Muscle layer of colon (tissue), 2 donors: ENCODE measurements around the gene MUC12.

ENCODE experiments used
- H3K27ac ChIP-seq: one replicate; pipeline ENCODE4 v1.7.0; 2013; ENCODE audit warnings: low read depth, mild to moderate bottlenecking, low read length, moderate library complexity
- H3K27me3 ChIP-seq, 2 donors: one replicate each; pipeline ENCODE4 v1.7.0; 2013; ENCODE audit warnings: low read length in 2 of 2, mild to moderate bottlenecking in 2 of 2; ENCODE audit not compliant: insufficient read depth in 2 of 2, control insufficient read depth in 1 of 2
- H3K36me3 ChIP-seq: one replicate; pipeline ENCODE4 v1.7.0; 2013; ENCODE audit warnings: mild to moderate bottlenecking, low read length; ENCODE audit not compliant: insufficient read depth
- H3K4me1 ChIP-seq: one replicate; pipeline ENCODE4 v1.7.0; 2013; ENCODE audit warnings: mild to moderate bottlenecking, low read length; ENCODE audit not compliant: insufficient read depth
- H3K4me3 ChIP-seq, 2 donors: one replicate each; pipeline ENCODE4 v1.7.0; 2013; ENCODE audit warnings: low read length in 2 of 2, low read depth in 1 of 2, mild to moderate bottlenecking in 1 of 2, moderate library complexity in 1 of 2
- H3K9ac ChIP-seq: one replicate; pipeline ENCODE4 v1.7.0; 2013; ENCODE audit warnings: low read length
- H3K9me3 ChIP-seq: one replicate; pipeline ENCODE4 v1.7.0; 2013; ENCODE audit warnings: mild to moderate bottlenecking, low read length
- donor health status: abdominal sarcoma.
- donor health status: Adenocarcinoma of cecum.

MUC12 gene

GRCh38 chr7:100946111-100946510 lies 23.3 kb upstream of the MUC12 start:
- H3K27me3 ChIP-seq, result peaks cover 0 to 24% of the 10 kb centered on the region in 2 donors
- no peaks in the 10 kb centered on the region for H3K9me3 ChIP-seq

DNA sequence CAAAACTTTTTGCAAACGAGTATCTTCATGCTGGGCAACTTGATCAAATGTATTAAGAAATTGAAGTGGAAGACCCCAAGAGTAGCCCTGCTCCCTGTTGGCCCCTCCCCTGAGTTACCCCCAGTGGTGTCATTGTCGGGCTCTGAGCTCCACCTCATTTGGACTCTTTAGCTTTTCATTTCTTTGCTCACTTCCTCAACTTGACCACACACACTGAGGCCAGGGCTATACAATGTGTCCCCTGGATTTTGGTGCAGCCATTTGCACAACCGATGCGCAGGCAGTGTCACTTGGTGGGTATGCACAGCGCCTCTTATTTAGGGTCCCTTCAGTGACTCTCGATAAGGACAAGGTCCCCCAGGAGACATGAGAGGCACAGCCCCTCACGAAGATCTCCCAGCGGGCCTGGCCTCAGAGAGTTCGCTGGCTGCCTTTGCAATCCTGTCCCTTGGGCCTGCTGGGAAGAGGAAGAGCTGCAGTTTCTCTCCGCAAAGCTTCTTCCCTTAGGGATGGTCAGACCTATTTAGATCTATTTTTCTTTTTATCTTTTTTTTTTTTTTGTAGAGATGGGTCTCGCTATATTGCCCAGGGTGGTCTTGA lies 22.5 kb upstream of the MUC12 start:
- Histone ChIP-seq H3K9me3 (no peaks in the 10 kb centered on the region), H3K4me1 (peaks cover 8% of the 10 kb centered on the region), H3K9ac (no peak overlapping the region), H3K4me3 (no peak overlapping the region), H3K27me3 (peaks cover 0 to 32% of the 10 kb centered on the region in 2 donors), H3K27ac (no peak overlapping the region), H3K36me3 (no peaks in the 10 kb centered on the region)

More at GRCh38 chr7:100946111-100946510, 23.3 kb upstream of the MUC12 start:
- Histone ChIP-seq H3K4me1 (peaks cover 8% of the 10 kb centered on the region), H3K36me3 (no peaks in the 10 kb centered on the region), H3K9ac (no peak overlapping the region), H3K27ac (no peak overlapping the region), H3K4me3 (no peak overlapping the region)

- H3K4me1 ChIP-seq, result peaks cover under 1% of the 10 kb centered on the region
- no peak overlapping the region for H3K4me3 ChIP-seq
- H3K27me3 ChIP-seq, result peaks cover 0 to 37% of the 10 kb centered on the region in 2 donors
Observed at GRCh38 chr7:100947792-100948191, 21.6 kb upstream of the MUC12 start.

DNA sequence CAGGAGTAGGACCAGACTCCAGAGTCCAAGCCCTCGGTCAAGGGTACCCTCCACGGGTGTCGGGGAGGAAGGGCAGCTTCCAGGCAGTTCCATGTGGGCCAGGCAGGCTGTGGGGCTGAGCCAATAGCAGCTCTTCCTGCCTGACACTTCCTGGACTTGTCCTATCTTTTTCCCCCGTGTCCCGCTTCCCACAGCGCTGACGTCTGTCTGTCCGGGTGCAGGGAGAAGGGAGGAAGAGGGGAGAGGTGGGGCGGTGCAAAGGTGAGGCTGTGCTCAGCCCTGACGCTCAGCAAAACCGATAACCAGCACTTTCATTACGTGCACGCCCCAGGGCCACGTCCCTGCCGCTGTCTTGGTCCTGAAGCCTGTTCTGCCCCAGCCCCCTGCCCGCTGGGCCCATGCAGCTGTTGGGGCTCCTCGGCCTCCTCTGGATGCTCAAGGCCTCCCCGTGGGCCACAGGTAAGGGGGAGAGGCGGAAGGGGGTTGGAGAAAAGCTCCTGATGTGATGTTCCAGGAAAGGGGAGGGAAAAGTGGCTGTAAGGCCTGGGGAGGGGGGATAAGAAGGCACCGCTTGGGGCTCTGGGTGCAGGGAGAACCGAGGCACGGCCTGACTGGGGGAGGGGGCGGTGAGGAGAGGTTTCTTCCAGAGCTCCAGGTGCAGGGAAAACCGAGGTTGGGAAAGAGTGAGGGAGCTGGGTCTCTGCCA lies 20.0 kb upstream of the MUC12 start, which contains the start of gene MUC3A:
MUC3A (plus strand) TSS at position 308 of the 706 bp plus-strand sequence; CDS start at position 399, 91 bp downstream.
- H3K9me3 ChIP-seq, result no peaks in the 10 kb centered on the region
- no peak within 1 kb of the TSS for H3K9ac ChIP-seq
- no peaks in the 10 kb centered on the region for H3K36me3 ChIP-seq
- H3K27me3 ChIP-seq, result peaks cover 0 to 37% of the 10 kb centered on the region in 2 donors
- no peaks in the 10 kb centered on the region for H3K4me1 ChIP-seq
- H3K4me3 ChIP-seq, result no peak within 1 kb of the TSS
- no peak within 1 kb of the TSS for H3K27ac ChIP-seq

More at GRCh38 chr7:100947792-100948191, 21.6 kb upstream of the MUC12 start:
- Histone ChIP-seq H3K36me3 (no peaks in the 10 kb centered on the region), H3K9me3 (no peaks in the 10 kb centered on the region), H3K27ac (no peak overlapping the region), H3K9ac (no peak overlapping the region)

DNA sequence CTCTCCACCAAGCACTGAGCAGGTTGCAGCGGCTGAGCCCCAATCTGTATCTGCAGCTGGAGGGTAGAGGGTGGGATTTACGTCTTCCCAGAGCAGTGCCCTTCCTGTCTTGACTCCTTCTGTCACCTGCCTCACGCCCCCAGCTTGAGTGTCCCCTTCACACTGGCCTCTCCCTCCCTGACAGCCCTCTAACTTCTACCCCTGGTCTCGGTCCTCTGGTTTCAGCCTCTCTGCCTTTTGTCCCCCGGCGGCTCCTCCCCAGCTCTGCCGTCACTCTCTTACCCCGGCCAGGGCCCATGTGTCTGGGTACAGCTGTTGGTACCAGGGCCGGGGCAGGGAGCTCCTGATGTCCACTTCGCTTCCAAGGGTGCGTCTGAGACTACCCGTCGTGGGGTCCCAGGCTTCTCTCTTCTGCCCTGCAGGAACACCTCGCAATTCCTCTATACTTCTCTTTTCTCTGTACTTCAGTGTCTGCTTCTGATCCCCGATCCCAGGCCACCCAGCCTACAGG lies 19.4 kb upstream of the MUC12 start:
- no peak overlapping the region for H3K9ac ChIP-seq
- H3K27ac ChIP-seq, result no peak overlapping the region
- no peaks in the 10 kb centered on the region for H3K9me3 ChIP-seq
- H3K27me3 ChIP-seq, result peaks cover 0 to 37% of the 10 kb centered on the region in 2 donors
- no peaks in the 10 kb centered on the region for H3K4me1 ChIP-seq
- no peak overlapping the region for H3K4me3 ChIP-seq
- no peaks in the 10 kb centered on the region for H3K36me3 ChIP-seq

GRCh38 chr7:100951172-100951571 lies 18.2 kb upstream of the MUC12 start:
- no peak overlapping the region for H3K27ac ChIP-seq
- no peaks in the 10 kb centered on the region for H3K36me3 ChIP-seq
- H3K9me3 ChIP-seq, result no peaks in the 10 kb centered on the region
- H3K4me3 ChIP-seq, result no peak overlapping the region
- no peak overlapping the region for H3K9ac ChIP-seq
- no peaks in the 10 kb centered on the region for H3K4me1 ChIP-seq
- H3K27me3 ChIP-seq, result peaks cover 0 to 37% of the 10 kb centered on the region in 2 donors

DNA sequence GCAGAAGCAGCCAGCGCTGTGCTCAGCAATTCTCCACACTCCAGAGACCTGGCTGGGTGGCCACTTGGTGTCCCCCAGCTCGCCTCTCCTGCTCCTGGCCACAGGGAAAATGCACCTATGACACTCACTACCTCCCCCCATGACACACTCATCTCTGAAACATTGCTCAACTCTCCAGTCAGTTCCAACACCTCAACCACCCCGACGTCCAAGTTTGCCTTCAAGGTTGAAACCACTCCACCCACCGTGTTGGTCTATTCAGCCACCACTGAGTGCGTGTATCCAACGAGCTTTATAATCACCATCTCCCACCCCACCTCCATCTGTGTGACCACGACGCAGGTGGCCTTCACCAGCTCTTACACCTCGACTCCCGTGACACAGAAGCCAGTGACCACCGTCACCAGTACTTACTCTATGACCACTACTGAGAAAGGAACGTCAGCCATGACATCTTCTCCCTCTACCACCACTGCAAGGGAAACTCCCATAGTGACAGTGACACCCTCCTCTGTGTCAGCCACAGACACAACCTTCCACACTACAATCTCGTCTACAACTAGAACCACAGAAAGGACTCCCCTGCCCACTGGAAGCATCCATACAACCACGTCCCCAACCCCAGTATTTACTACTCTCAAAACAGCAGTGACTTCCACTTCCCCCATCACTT lies 17.3 kb upstream of the MUC12 start:
- no peak overlapping the region for H3K9ac ChIP-seq
- H3K36me3 ChIP-seq, result no peaks in the 10 kb centered on the region
- H3K9me3 ChIP-seq, result no peaks in the 10 kb centered on the region
- no peaks in the 10 kb centered on the region for H3K4me1 ChIP-seq
- H3K4me3 ChIP-seq, result no peak overlapping the region
- H3K27ac ChIP-seq, result no peak overlapping the region
- H3K27me3 ChIP-seq, result peaks cover 0 to 37% of the 10 kb centered on the region in 2 donors

DNA sequence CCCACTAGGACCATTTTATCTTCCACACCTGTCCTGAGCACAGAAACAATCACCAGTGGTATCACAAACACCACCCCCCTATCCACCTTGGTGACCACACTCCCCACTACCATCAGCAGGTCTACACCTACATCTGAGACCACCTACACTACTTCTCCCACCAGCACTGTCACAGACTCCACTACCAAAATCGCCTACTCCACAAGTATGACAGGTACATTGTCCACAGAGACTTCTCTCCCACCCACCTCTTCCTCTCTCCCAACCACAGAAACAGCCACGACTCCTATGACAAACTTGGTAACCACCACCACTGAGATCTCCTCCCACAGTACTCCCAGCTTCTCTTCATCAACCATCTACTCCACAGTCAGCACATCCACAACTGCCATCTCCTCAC lies 16.7 kb upstream of the MUC12 start:
- Histone ChIP-seq H3K36me3 (no peaks in the 10 kb centered on the region), H3K27me3 (peaks cover 0 to 37% of the 10 kb centered on the region in 2 donors), H3K9me3 (no peaks in the 10 kb centered on the region), H3K27ac (no peak overlapping the region), H3K4me1 (no peaks in the 10 kb centered on the region), H3K4me3 (no peak overlapping the region), H3K9ac (no peak overlapping the region)

GRCh38 chr7:100957832-100958421 lies 11.4 kb upstream of the MUC12 start:
- Histone ChIP-seq H3K4me3 (no peak overlapping the region), H3K9me3 (no peaks in the 10 kb centered on the region), H3K36me3 (no peaks in the 10 kb centered on the region), H3K27ac (no peak overlapping the region), H3K9ac (no peak overlapping the region), H3K4me1 (no peaks in the 10 kb centered on the region), H3K27me3 (peaks cover 0 to 6% of the 10 kb centered on the region in 2 donors)

DNA sequence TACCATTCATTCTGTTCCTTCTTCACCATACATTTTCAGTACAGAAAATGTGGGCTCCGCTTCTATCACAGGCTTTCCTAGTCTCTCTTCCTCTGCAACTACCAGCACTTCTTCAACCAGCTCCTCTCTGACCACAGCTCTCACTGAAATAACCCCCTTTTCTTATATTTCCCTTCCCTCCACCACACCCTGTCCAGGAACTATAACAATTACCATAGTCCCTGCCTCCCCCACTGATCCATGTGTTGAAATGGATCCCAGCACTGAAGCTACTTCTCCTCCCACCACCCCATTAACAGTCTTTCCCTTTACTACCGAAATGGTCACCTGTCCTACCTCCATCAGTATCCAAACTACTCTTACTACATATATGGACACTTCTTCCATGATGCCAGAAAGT lies 9.5 kb upstream of the MUC12 start:
- no peak overlapping the region for H3K4me3 ChIP-seq
- no peak overlapping the region for H3K27ac ChIP-seq
- H3K4me1 ChIP-seq, result no peaks in the 10 kb centered on the region
- no peaks in the 10 kb centered on the region for H3K36me3 ChIP-seq
- no peaks in the 10 kb centered on the region for H3K9me3 ChIP-seq
- H3K9ac ChIP-seq, result no peak overlapping the region
- peaks cover 6 to 18% of the 10 kb centered on the region in 2 donors for H3K27me3 ChIP-seq

- Histone ChIP-seq H3K9ac (no peak overlapping the region), H3K27ac (no peak overlapping the region), H3K9me3 (no peaks in the 10 kb centered on the region), H3K4me1 (no peaks in the 10 kb centered on the region), H3K27me3 (peaks cover 33 to 45% of the 10 kb centered on the region in 2 donors), H3K4me3 (no peak overlapping the region), H3K36me3 (no peaks in the 10 kb centered on the region)
Observed at GRCh38 chr7:100962537-100962936, 6.8 kb upstream of the MUC12 start.
